Stomach (tissue), 4 donors: ENCODE data around the gene VCL.

Source experiments
- EP300 ChIP-seq: sonication (generic); formaldehyde crosslinking; IDR thresholded peaks from one replicate; pipeline ENCODE4 v1.6.1; 2017; ENCODE audit warnings: antibody characterized with exemption
- POLR2A ChIP-seq, 4 donors: fragments of 450-650 bp; IDR thresholded peaks; one replicate each; pipeline ENCODE4 v1.6.1; 2016; ENCODE audit warnings: antibody characterized with exemption in 4 of 4, control low read depth in 2 of 4, mild to moderate bottlenecking in 1 of 4, moderate library complexity in 1 of 4
- POLR2AphosphoS5 ChIP-seq, 3 donors: sonication (generic); formaldehyde crosslinking; IDR thresholded peaks; one replicate each; pipeline ENCODE4 v1.6.1; 2016; ENCODE audit warnings: antibody characterized with exemption in 3 of 3
- TF ChIP-seq, protein P1 (sequence below), 7 experiments: fragments of 450-650 bp in 4 of 7; fragments of 200-600 bp in 3 of 7; sonication (generic) in 3 of 7; IDR thresholded peaks; one replicate each; pipeline ENCODE4 v1.5.1; 2016 to 2019; ENCODE audit warnings: antibody characterized with exemption in 7 of 7, control low read depth in 2 of 7, mild to moderate bottlenecking in 1 of 7

- TF ChIP-seq, protein P1, sequence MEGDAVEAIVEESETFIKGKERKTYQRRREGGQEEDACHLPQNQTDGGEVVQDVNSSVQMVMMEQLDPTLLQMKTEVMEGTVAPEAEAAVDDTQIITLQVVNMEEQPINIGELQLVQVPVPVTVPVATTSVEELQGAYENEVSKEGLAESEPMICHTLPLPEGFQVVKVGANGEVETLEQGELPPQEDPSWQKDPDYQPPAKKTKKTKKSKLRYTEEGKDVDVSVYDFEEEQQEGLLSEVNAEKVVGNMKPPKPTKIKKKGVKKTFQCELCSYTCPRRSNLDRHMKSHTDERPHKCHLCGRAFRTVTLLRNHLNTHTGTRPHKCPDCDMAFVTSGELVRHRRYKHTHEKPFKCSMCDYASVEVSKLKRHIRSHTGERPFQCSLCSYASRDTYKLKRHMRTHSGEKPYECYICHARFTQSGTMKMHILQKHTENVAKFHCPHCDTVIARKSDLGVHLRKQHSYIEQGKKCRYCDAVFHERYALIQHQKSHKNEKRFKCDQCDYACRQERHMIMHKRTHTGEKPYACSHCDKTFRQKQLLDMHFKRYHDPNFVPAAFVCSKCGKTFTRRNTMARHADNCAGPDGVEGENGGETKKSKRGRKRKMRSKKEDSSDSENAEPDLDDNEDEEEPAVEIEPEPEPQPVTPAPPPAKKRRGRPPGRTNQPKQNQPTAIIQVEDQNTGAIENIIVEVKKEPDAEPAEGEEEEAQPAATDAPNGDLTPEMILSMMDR (IDR thresholded peaks at IDR 0.05), result no peak
- TF ChIP-seq POLR2AphosphoS5 (IDR thresholded peaks at IDR 0.05), result no peak
- TF ChIP-seq POLR2A (IDR thresholded peaks at IDR 0.05), result no peak
- no peak for TF ChIP-seq EP300
Observed at GRCh38 chr10:74123081-74123480, 125.2 kb downstream of the VCL start.
